ENCODE results near the gene NUMBL.
"Not testable (repeated sequence)": the region's sequence is repeated elsewhere in the genome, so short reads cannot be mapped to it uniquely, and the experiment has no call there.

NUMBL gene

GRCh38 chr19:40659116-40659515, 31.3 kb downstream of the NUMBL start:
- no peaks in the 10 kb centered on the region for H3K9me3 ChIP-seq (replicated peaks; ENCODE audit: low read length)
- no peaks in the 10 kb centered on the region for H3K36me3 ChIP-seq (ENCODE audit: insufficient read depth, low read length)
- peaks cover 12% of the 10 kb centered on the region for H3K27me3 ChIP-seq (ENCODE audit: control insufficient read depth, insufficient read depth, low read length)
- H3K4me2 ChIP-seq (ENCODE audit: low read length), result no peak overlapping the region
- peaks cover 9% of the 10 kb centered on the region for H3K4me1 ChIP-seq (ENCODE audit: control insufficient read depth, insufficient read depth, low read length)
- no peak overlapping the region for H3K9ac ChIP-seq (ENCODE audit: low read depth, low read length)
- H3K4me3 ChIP-seq (ENCODE audit: low read length), result no peak overlapping the region

DNA sequence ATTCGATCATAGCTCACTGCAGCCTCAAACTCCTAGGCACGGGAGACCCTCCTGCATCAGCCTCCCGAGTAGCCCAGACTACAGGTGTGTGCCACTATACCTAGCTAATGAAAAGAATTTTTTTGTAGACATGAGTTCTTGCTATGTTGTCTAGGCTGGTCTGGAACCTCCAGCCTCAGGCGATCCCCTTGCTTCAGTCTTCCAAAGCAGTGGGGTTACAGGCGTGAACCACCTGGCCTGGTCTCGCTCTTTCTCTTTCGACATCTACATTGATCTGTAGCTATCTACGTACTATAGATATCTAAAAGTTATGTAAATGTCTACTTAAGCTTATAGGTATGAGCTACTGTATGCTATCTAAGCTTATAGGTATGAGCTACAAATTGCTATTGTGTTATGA, 32.4 kb downstream of the NUMBL start:
- H3K36me3 ChIP-seq (ENCODE audit: insufficient read depth, low read length), result no peaks in the 10 kb centered on the region
- H3K9ac ChIP-seq (ENCODE audit: low read depth, low read length), result no peak overlapping the region
- peaks cover 12% of the 10 kb centered on the region for H3K27me3 ChIP-seq (ENCODE audit: control insufficient read depth, insufficient read depth, low read length)
- no peaks in the 10 kb centered on the region for H3K9me3 ChIP-seq (replicated peaks; ENCODE audit: low read length)
- H3K4me2 ChIP-seq (ENCODE audit: low read length), result no peak overlapping the region
- no peaks in the 10 kb centered on the region for H3K4me1 ChIP-seq (ENCODE audit: control insufficient read depth, insufficient read depth, low read length)
- H3K4me3 ChIP-seq (ENCODE audit: low read length), result no peak overlapping the region

- not testable (repeated sequence) for H3K9ac ChIP-seq (ENCODE audit: low read depth, low read length); H3K4me2 ChIP-seq (ENCODE audit: low read length); H3K4me1 ChIP-seq (ENCODE audit: control insufficient read depth, insufficient read depth, low read length); H3K4me3 ChIP-seq (ENCODE audit: low read length); H3K36me3 ChIP-seq (ENCODE audit: insufficient read depth, low read length); H3K9me3 ChIP-seq (replicated peaks; ENCODE audit: low read length); H3K27me3 ChIP-seq (ENCODE audit: control insufficient read depth, insufficient read depth, low read length)
Measured at GRCh38 chr19:40655684-40656083, 34.8 kb downstream of the NUMBL start.

GRCh38 chr19:40652303-40652702, 38.1 kb downstream of the NUMBL start:
- not testable (repeated sequence) for H3K9me3 ChIP-seq (replicated peaks; ENCODE audit: low read length); H3K4me3 ChIP-seq (ENCODE audit: low read length); H3K9ac ChIP-seq (ENCODE audit: low read depth, low read length); H3K4me1 ChIP-seq (ENCODE audit: control insufficient read depth, insufficient read depth, low read length); H3K27me3 ChIP-seq (ENCODE audit: control insufficient read depth, insufficient read depth, low read length); H3K36me3 ChIP-seq (ENCODE audit: insufficient read depth, low read length); H3K4me2 ChIP-seq (ENCODE audit: low read length)

GRCh38 chr19:40650749-40651305, 39.6 kb downstream of the NUMBL start:
- H3K9me3 ChIP-seq (replicated peaks; ENCODE audit: low read length), result no peaks in the 10 kb centered on the region
- H3K36me3 ChIP-seq (ENCODE audit: insufficient read depth, low read length), result no peaks in the 10 kb centered on the region
- peaks cover 4% of the 10 kb centered on the region for H3K27me3 ChIP-seq (ENCODE audit: control insufficient read depth, insufficient read depth, low read length)
- no peak overlapping the region for H3K9ac ChIP-seq (ENCODE audit: low read depth, low read length)
- no peak overlapping the region for H3K4me3 ChIP-seq (ENCODE audit: low read length)
- peaks cover 19% of the 10 kb centered on the region for H3K4me1 ChIP-seq (ENCODE audit: control insufficient read depth, insufficient read depth, low read length)
- H3K4me2 ChIP-seq (ENCODE audit: low read length), result no peak overlapping the region

- not testable (repeated sequence) for H3K9ac ChIP-seq (ENCODE audit: low read depth, low read length); H3K4me2 ChIP-seq (ENCODE audit: low read length); H3K4me3 ChIP-seq (ENCODE audit: low read length); H3K9me3 ChIP-seq (replicated peaks; ENCODE audit: low read length); H3K27me3 ChIP-seq (ENCODE audit: control insufficient read depth, insufficient read depth, low read length); H3K36me3 ChIP-seq (ENCODE audit: insufficient read depth, low read length)
- H3K4me1 ChIP-seq (ENCODE audit: control insufficient read depth, insufficient read depth, low read length), result peaks cover 24% of the 10 kb centered on the region
Measured at GRCh38 chr19:40649903-40650675, 40.4 kb downstream of the NUMBL start.

GRCh38 chr19:40646743-40647254, 43.7 kb downstream of the NUMBL start:
- Histone ChIP-seq H3K36me3 (ENCODE audit: insufficient read depth, low read length) (no peaks in the 10 kb centered on the region), H3K4me3 (ENCODE audit: low read length) (peak overlapping the region; percentile 37), H3K9me3 (replicated peaks; ENCODE audit: low read length) (no peaks in the 10 kb centered on the region), H3K4me1 (ENCODE audit: control insufficient read depth, insufficient read depth, low read length) (peaks cover 24% of the 10 kb centered on the region), H3K9ac (ENCODE audit: low read depth, low read length) (peak overlapping the region; percentile 26), H3K27me3 (ENCODE audit: control insufficient read depth, insufficient read depth, low read length) (peaks cover 4% of the 10 kb centered on the region), H3K4me2 (ENCODE audit: low read length) (peak overlapping the region; percentile 70)

DNA sequence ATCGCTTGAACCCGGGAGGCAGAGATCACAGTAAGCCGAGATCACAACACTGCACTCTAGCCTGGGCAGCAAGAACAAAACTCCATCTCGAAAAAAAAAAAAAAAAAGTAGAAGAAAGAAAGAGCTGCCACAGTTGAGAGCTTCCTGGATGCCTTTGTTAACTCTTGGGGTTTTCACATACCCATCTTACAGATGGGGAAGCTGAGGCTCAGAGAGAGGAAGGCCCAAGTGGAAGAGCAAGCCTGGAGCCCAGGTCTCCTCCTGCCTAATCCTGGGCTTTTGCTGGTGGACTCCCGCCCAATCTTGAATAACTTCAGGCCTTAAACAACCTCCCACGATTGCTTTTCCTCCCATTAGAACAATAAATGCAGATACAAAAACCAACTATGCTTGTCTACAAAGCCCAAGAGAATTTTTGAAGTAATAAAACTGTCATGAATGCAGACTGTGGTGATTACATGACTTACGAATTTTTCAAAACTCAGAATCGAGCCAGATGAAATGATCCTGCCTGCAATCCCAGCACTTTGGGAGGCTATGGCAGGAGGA, 47.6 kb downstream of the NUMBL start:
- Histone ChIP-seq H3K9me3 (replicated peaks; ENCODE audit: low read length) (no peaks in the 10 kb centered on the region), H3K4me3 (ENCODE audit: low read length) (no peak overlapping the region), H3K4me1 (ENCODE audit: control insufficient read depth, insufficient read depth, low read length) (peaks cover 29% of the 10 kb centered on the region), H3K27me3 (ENCODE audit: control insufficient read depth, insufficient read depth, low read length) (no peaks in the 10 kb centered on the region), H3K9ac (ENCODE audit: low read depth, low read length) (no peak overlapping the region), H3K36me3 (ENCODE audit: insufficient read depth, low read length) (no peaks in the 10 kb centered on the region), H3K4me2 (ENCODE audit: low read length) (no peak overlapping the region)

- peaks cover 29% of the 10 kb centered on the region for H3K4me1 ChIP-seq (ENCODE audit: control insufficient read depth, insufficient read depth, low read length)
- no peaks in the 10 kb centered on the region for H3K36me3 ChIP-seq (ENCODE audit: insufficient read depth, low read length)
- H3K4me3 ChIP-seq (ENCODE audit: low read length), result no peak overlapping the region
- H3K9ac ChIP-seq (ENCODE audit: low read depth, low read length), result no peak overlapping the region
- H3K9me3 ChIP-seq (replicated peaks; ENCODE audit: low read length), result no peaks in the 10 kb centered on the region
- no peak overlapping the region for H3K4me2 ChIP-seq (ENCODE audit: low read length)
- H3K27me3 ChIP-seq (ENCODE audit: control insufficient read depth, insufficient read depth, low read length), result no peaks in the 10 kb centered on the region
Measured at GRCh38 chr19:40642051-40642706, 48.3 kb downstream of the NUMBL start.

- H3K27me3 ChIP-seq (ENCODE audit: control insufficient read depth, insufficient read depth, low read length), result no peaks in the 10 kb centered on the region
Measured at GRCh38 chr19:40641281-40641680, 49.2 kb downstream of the NUMBL start.

DNA sequence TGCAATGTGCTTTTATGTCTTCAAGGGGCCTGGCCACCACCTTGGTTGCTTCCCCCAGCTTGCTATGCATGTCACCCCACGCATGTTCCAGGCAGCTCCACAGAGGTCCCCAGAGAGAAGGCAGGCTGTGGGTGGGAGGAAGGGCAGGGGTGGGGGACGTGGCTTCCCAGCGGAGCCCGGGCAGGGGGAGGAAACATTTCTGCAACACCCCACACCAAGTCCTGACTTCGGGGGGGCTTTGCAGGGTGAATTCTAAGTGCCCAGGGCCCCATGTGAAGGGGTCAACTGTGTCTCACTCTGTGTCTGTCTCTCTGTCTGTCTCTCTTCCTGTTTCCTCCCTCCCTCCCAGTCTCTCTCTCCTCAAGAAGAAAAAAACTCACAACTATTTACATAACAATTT, 49.7 kb downstream of the NUMBL start:
- peaks cover 18% of the 10 kb centered on the region for H3K4me1 ChIP-seq (ENCODE audit: control insufficient read depth, insufficient read depth, low read length)
- peak overlapping the region; percentile 46 for H3K4me2 ChIP-seq (ENCODE audit: low read length)
- H3K9me3 ChIP-seq (replicated peaks; ENCODE audit: low read length), result no peaks in the 10 kb centered on the region
- no peak overlapping the region for H3K4me3 ChIP-seq (ENCODE audit: low read length)
- no peak overlapping the region for H3K9ac ChIP-seq (ENCODE audit: low read depth, low read length)
- H3K27me3 ChIP-seq (ENCODE audit: control insufficient read depth, insufficient read depth, low read length), result no peaks in the 10 kb centered on the region
- no peaks in the 10 kb centered on the region for H3K36me3 ChIP-seq (ENCODE audit: insufficient read depth, low read length)

More at GRCh38 chr19:40641281-40641680, 49.2 kb downstream of the NUMBL start:
- H3K9ac ChIP-seq (ENCODE audit: low read depth, low read length), result no peak overlapping the region
- no peak overlapping the region for H3K4me2 ChIP-seq (ENCODE audit: low read length)
- H3K4me3 ChIP-seq (ENCODE audit: low read length), result no peak overlapping the region
- H3K36me3 ChIP-seq (ENCODE audit: insufficient read depth, low read length), result no peaks in the 10 kb centered on the region
- H3K4me1 ChIP-seq (ENCODE audit: control insufficient read depth, insufficient read depth, low read length), result peaks cover 22% of the 10 kb centered on the region
- no peaks in the 10 kb centered on the region for H3K9me3 ChIP-seq (replicated peaks; ENCODE audit: low read length)

All from skeletal muscle satellite cell (primary cell).